Mesothelial cell of epicardium (in vitro differentiated cells): ENCODE results near the gene CDK17. TPM values are rescaled to one million over a fixed set of nuclear protein-coding genes. Genes with fewer than 3 reads are reported as not detected.

Experiments
- DNase-seq, 2 experiments: peaks; one replicate each; pipeline ENCODE4 v3.0.0; 2021; ENCODE audit warnings: low spot score in 2 of 2; ENCODE audit not compliant: unreplicated experiment in 2 of 2
- H3K27ac Mint-ChIP-seq: 2 replicates; pipeline ENCODE4 v1.8.0; 2021; ENCODE audit warnings: mixed read lengths
- H3K27me3 Mint-ChIP-seq: 2 replicates; pipeline ENCODE4 v1.8.0; 2021; ENCODE audit warnings: low read depth, mixed read lengths
- H3K36me3 Mint-ChIP-seq: 2 replicates; pipeline ENCODE4 v1.8.0; 2021; ENCODE audit warnings: mixed read lengths
- H3K4me1 Mint-ChIP-seq: 2 replicates; pipeline ENCODE4 v1.8.0; 2021; ENCODE audit warnings: mixed read lengths
- H3K4me3 Mint-ChIP-seq: 2 replicates; pipeline ENCODE4 v1.8.0; 2021; ENCODE audit warnings: mild to moderate bottlenecking, moderate library complexity, mixed read lengths
- H3K9me3 Mint-ChIP-seq: 2 replicates; pipeline ENCODE4 v1.8.0; 2021; ENCODE audit warnings: mixed read lengths
- CTCF ChIP-seq: fragments of 200-600 bp; sonication (generic); IDR thresholded peaks from one replicate; pipeline ENCODE4 v1.5.0; 2021; ENCODE audit warnings: antibody characterized with exemption; ENCODE audit not compliant: unreplicated experiment
- total RNA-seq: library from RNA; stranded (reverse); gene quantifications from 3 replicates; pipeline ENCODE4 v1.2.1, GENCODE V29; 2021

Gene CDK17
- total RNA-seq, 1 donor from 2014 or later = 40.5 TPM

GRCh38 chr12:96257550-96258103 is 142.6 kb downstream of the CDK17 start:
- Mint-ChIP-seq H3K4me1 (no peaks in the 10 kb centered on the region), H3K36me3 (peaks cover 11% of the 10 kb centered on the region), H3K27ac (no peak overlapping the region), H3K27me3 (no peaks in the 10 kb centered on the region), H3K4me3 (no peak overlapping the region), H3K9me3 (no peaks in the 10 kb centered on the region)
- no peak for DNase-seq
- TF ChIP-seq CTCF = no peak

DNA sequence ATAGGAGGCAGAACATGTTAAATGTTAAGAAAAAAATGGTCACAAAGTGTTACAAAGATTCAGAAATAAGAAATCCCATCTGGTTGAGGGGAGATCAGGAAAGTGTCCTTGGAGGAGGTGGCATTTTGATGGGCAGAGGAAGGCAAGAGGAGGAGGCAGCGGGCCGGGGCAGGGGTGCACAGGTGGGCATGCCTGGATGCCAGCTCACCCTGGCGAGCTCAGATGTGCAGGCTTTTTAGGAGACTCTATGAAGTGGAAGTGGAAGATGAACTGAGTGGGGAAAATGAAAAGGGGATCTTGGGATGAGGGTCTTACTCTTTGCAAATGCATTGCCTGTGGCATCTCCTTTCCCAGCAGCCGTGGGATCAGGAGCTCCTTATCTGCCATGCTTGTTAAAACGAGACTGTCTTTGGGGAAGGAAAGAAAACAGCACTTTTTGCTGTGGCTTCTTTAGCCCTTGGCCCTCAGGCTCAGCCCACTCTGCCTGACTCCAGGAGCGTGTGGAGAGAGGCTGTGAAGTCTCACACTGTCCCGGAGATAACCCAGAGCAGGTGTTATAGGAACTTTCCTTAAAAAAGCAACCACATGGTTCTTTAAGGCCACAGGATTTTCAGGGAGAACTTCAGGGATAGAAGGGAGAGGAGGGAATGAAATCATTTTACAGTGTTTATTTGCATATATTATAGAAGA is 143.4 kb downstream of the CDK17 start:
- H3K4me1 Mint-ChIP-seq = no peaks in the 10 kb centered on the region
- peaks cover 16% of the 10 kb centered on the region for H3K36me3 Mint-ChIP-seq
- no peaks in the 10 kb centered on the region for H3K27me3 Mint-ChIP-seq
- no peaks in the 10 kb centered on the region for H3K9me3 Mint-ChIP-seq
- no peak overlapping the region for H3K27ac Mint-ChIP-seq
- no peak overlapping the region for H3K4me3 Mint-ChIP-seq
- DNase-seq = no peak
- TF ChIP-seq CTCF = no peak

DNA sequence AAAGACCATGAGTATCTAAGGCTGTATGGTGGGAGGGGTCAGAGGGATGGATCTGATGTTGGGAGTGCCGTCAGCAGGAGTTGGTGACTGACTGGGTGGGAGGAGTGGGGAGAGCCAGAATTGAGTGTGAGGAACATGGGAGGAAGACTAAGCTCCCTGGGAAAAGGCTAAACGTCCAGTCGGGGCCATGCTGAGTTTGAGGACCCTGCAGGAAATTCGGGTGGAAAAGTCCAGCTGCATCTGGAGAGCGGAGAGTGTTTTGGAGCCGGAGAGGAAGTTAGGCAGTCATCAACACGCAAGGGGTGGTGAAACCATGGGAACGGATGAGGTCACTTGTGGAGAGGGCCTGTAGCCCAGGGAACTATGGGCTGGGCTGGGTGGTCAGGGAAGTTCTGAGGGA is 145.2 kb downstream of the CDK17 start:
- H3K4me3 Mint-ChIP-seq = no peak overlapping the region
- DNase-seq = no peak
- H3K27ac Mint-ChIP-seq = no peak overlapping the region
- no peaks in the 10 kb centered on the region for H3K4me1 Mint-ChIP-seq
- H3K36me3 Mint-ChIP-seq = peaks cover 25% of the 10 kb centered on the region
- TF ChIP-seq CTCF = no peak
- no peaks in the 10 kb centered on the region for H3K27me3 Mint-ChIP-seq
- H3K9me3 Mint-ChIP-seq = no peaks in the 10 kb centered on the region

DNA sequence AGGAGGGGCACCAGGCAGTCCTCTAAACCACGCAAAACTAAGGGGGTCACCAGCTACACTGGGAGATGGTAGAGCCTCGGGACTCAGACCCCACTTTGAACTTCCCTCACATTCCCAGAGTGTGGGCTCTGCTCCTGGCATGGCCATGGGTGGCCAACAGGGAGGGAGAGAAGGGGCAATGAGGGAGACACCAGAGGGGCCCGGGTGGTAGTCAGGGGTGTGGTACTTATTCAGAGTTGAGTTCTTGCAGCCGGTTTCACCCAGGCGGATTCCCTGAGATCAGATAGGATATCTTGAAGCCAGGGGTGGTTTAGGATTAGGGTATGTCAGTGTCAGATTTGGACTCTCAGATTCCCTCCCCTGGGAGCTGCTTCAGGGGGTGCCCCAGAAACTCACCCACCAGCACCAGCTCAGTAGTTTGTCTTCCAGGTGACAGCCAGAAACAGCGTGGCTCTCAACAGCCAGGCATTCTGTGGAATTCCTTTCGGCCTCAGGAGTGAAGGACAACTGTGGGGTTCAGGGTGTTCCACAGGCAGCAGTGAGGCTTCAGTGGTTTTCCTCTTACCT is 150.0 kb downstream of the CDK17 start:
- H3K27ac Mint-ChIP-seq = no peak overlapping the region
- H3K27me3 Mint-ChIP-seq = no peaks in the 10 kb centered on the region
- no peaks in the 10 kb centered on the region for H3K9me3 Mint-ChIP-seq
- H3K4me3 Mint-ChIP-seq = no peak overlapping the region
- peaks cover 44% of the 10 kb centered on the region for H3K36me3 Mint-ChIP-seq
- no peak for TF ChIP-seq CTCF
- H3K4me1 Mint-ChIP-seq = no peaks in the 10 kb centered on the region
- DNase-seq = no peak

DNA sequence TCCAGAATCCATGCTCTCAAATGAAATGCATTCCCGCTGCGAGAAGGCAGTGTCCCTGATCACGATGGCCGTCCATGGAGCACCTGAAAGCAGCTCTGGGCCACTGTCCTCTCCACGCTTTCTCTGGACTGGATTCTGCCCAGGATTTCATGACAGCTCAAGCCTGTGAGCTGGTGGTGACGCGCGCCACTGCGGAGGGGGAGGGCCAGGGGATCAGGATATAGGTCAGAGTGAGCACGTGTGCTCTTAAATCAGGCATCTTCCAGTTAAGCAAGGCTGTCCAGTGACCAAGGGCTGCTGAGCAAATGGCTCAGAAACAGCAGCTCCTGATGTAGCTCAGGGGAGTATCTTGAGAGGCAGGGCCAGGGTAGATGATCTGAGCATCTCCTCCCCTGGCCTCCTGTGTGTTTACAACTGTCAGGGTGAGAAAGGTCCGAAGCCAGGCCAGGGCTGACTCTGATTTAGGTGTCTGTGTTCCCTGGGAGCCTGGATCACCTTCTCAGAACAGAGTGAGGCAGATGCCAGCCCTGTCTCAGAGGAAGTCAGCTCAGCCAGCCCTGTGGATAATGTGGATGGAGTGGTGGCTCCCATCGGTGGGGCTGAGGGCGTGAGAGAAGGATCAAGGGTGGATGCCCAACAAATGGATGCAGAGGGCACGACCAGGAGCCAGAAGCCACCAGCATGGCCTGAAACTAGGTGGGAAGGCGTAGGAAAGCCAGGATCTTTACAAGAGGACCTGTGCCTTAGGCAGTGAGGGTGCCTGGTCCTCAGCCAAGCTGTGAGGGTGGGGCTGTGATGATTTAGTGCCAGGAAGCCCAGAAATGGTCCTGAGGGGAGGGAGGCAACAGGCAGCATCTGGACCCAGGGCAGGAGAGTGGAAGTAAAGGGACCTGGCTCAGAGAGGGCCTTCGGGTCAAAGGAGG is 150.8 kb downstream of the CDK17 start:
- Mint-ChIP-seq H3K9me3 (no peaks in the 10 kb centered on the region), H3K4me3 (no peak overlapping the region), H3K27ac (no peak overlapping the region), H3K36me3 (peaks cover 44% of the 10 kb centered on the region), H3K4me1 (no peaks in the 10 kb centered on the region), H3K27me3 (no peaks in the 10 kb centered on the region)
- TF ChIP-seq CTCF = no peak
- DNase-seq = no peak
